Subcutaneous adipose tissue (tissue), 4 donors: ENCODE measurements around the gene NINL. TPM values are rescaled to one million over a fixed set of nuclear protein-coding genes. Genes with fewer than 3 reads are reported as not detected.

Source experiments
- total RNA-seq, 4 donors: library from RNA; depleted of rRNA; stranded (reverse); fragments of >200 nt; gene quantifications; one replicate each; pipeline ENCODE4 v1.1.0, GENCODE V29; 2016
- TF ChIP-seq, protein P1 (sequence below): fragments of 450-650 bp; IDR thresholded peaks from one replicate; pipeline ENCODE4 v1.5.1; 2016; ENCODE audit warnings: low read depth, mild to moderate bottlenecking, control low read depth, antibody characterized with exemption, moderate library complexity

The NINL gene
- total RNA-seq, 4 donors from 2014 or later, result 4.6 to 10.0 (median 4.8) TPM

DNA sequence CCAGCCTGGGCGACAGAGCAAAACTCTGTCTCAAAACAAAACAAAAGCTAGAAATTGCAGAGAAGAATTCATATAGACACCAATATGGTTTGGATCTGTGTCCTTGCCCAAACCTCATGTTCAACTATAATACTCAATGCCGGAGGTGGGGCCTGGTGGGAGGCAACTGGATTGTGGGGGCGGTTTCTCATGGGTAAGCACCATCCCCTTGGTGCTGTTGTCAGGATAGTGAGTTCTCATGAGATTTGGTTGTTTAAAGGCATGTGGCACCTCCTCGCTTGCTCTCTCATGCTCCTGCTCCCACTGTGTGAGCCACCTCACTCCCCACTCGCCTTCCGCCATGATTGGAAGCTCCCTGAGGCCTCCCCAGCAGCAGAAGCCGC, 15.2 kb downstream of the NINL start:
- TF ChIP-seq, protein P1, sequence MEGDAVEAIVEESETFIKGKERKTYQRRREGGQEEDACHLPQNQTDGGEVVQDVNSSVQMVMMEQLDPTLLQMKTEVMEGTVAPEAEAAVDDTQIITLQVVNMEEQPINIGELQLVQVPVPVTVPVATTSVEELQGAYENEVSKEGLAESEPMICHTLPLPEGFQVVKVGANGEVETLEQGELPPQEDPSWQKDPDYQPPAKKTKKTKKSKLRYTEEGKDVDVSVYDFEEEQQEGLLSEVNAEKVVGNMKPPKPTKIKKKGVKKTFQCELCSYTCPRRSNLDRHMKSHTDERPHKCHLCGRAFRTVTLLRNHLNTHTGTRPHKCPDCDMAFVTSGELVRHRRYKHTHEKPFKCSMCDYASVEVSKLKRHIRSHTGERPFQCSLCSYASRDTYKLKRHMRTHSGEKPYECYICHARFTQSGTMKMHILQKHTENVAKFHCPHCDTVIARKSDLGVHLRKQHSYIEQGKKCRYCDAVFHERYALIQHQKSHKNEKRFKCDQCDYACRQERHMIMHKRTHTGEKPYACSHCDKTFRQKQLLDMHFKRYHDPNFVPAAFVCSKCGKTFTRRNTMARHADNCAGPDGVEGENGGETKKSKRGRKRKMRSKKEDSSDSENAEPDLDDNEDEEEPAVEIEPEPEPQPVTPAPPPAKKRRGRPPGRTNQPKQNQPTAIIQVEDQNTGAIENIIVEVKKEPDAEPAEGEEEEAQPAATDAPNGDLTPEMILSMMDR, result no peak

DNA sequence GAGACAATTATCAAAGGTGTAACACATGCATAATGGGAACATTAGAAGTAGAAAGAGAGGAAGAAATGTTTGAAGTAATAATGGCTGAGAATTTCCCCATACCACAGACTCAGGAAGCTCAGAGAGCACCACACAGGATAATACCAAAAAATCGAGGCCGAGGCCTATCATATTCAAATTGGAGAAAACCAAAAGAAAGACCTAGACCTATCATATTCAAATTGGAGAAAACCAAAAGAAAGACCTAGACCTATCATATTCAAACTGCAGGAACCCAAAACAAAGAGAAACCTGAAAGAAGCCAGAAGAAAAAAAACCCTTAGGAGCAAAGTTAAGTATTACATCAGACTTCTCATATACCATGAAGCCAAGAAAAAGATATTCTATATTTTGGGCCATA, 18.0 kb downstream of the NINL start:
- TF ChIP-seq, protein P1, result no peak

DNA sequence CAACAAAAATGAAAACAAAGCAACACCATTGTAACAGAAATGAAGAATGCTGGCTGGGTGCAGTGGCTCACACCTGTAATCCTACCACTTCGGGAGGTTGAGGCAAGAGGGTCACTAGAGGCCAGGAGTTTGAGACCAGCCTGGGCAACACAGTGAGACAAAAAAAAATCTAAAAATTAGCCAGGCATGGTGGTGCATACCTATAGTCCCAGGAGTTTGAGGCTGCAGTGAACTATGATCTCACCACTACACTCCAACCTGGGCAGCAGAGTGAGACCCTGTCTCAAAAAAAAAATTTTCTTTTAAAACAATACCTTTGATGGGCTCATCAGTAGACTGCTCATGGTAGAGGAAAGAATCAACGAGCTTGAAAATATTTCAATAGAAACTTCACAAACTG, 18.5 kb downstream of the NINL start:
- TF ChIP-seq, protein P1, result no peak

DNA sequence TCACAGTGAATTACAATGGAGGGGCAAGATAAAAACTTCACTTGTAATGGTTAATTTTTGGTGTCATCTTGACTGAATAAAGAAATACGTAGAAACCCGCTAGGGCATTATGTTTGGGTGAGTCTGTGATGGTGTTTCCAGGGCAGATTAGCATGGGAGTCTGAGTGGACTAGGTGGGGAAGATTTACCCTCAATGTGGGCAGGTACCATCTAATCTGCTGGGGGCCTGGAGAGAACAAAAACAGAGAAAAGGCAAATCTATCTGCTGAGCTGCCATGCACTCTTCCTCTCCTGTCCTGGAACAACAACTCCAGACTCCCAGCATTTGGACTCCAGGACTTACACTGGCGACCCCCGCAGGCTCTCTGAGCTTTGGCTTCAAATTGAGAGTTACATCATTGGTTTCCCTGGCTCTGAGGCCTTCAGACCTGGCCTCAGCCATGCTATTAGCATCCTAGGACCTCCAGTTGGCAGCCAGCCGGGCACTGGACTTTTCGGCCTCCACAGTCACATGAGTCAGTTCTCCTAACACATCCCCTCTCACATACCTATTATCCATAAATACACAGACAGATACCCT, 19.7 kb downstream of the NINL start:
- TF ChIP-seq, protein P1, result no peak

DNA sequence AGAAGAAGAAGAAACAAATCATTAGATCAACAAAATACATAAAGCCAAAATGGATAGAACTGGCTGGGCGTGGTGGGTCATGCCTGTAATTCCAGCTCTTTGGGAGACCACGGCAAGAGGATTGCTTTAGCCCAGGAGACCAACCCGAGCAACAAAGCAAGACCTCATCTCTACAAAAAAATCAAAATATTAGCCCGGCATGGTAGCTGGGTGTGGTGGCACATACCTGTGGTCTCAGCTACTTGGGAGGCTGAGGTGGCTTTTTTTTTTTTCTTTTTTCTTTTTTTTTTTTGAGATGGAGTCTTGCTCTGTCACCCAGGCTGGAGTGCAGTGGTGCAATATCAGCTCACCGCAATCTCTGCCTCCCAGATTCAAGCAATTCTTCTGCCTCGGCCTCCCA, 21.5 kb downstream of the NINL start:
- TF ChIP-seq, protein P1, result no peak

DNA sequence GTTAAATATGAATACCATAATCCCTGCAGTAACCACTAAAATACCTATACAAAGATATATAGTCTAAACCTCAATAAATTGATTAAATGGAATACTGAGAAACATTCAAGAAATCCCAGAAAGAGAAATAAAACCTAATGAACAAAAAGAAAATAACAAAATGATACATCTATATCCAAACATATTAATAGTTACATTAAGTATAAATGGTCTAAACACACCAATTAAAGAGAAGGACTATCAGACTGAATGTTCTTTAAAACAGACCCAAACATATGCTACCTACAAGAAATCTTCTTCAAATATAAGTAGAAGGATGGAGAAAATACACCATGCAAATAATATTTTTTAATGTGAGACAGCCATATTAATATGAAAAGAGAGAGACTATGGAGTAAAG, 22.0 kb downstream of the NINL start:
- TF ChIP-seq, protein P1, result no peak

DNA sequence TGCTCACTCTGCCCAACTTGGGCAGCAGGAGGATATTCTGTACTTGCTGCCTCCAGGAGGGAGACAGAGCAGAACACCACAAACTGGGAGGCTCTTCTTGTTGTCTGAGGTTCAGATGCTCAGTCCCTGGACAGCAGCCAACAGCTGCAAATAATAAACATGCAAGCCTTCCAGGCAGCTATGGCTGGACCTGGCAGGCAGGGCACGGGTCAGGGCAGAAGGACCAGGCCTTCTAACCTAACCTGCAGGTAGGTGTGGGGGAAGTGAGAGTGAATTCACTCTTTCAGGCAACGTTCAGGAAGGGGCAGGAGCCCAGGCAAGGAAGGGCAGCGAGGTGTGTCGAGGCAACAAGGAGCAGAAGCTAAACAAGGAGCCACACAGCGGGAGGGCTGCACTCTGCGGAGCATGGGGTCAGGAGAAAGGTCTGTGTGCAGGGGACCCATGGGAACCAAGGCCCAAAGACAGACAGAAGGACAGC, 31.5 kb downstream of the NINL start:
- TF ChIP-seq, protein P1, result no peak
